Sigmoid colon (tissue), 7 donors: ENCODE data around the gene NCBP2L. TPM values are rescaled to one million over a fixed set of nuclear protein-coding genes. Genes with fewer than 3 reads are reported as not detected.

ENCODE experiments used
- DNase-seq: peaks from one replicate; pipeline ENCODE4 v3.0.0-alpha.2; 2019
- H3K27ac ChIP-seq, 4 donors: fragments of 200-600 bp; sonication (generic); one replicate each; pipeline ENCODE4 v1.5.1; 2016 to 2019; ENCODE audit warnings: mild to moderate bottlenecking in 1 of 4
- H3K27me3 ChIP-seq, 3 donors: fragments of 200-600 bp; sonication (generic); one replicate each; pipeline ENCODE4 v1.5.1; 2019; ENCODE audit warnings: mild to moderate bottlenecking in 1 of 3
- H3K36me3 ChIP-seq, 4 donors: fragments of 200-600 bp; sonication (generic); one replicate each; pipeline ENCODE4 v1.5.1; 2016 to 2019
- H3K4me1 ChIP-seq, 4 donors: fragments of 200-600 bp; sonication (generic); one replicate each; pipeline ENCODE4 v1.5.1; 2017 to 2019
- H3K4me3 ChIP-seq, 4 donors: fragments of 200-600 bp; sonication (generic); one replicate each; pipeline ENCODE4 v1.5.1; 2017 to 2019; ENCODE audit warnings: mild to moderate bottlenecking in 2 of 4, moderate library complexity in 1 of 4
- H3K9me3 ChIP-seq, 4 donors: fragments of 200-600 bp in 3 of 4; sonication (generic) in 3 of 4; one replicate each; pipeline versions ENCODE4 v1.5.1 to v1.6.1; 2013 to 2019
- CTCF ChIP-seq, 4 experiments: fragments of 450-650 bp in 3 of 4; fragments of 200-600 bp in 1 of 4; IDR thresholded peaks; one replicate each; pipeline ENCODE4 v1.5.1; 2016 to 2019; ENCODE audit warnings: antibody characterized with exemption in 4 of 4, mild to moderate bottlenecking in 3 of 4, moderate library complexity in 2 of 4
- EP300 ChIP-seq, 4 donors: sonication (generic); formaldehyde crosslinking; IDR thresholded peaks; one replicate each; pipeline ENCODE4 v1.6.1; 2017; ENCODE audit warnings: antibody characterized with exemption in 4 of 4
- POLR2A ChIP-seq, 2 donors: fragments of 450-650 bp; IDR thresholded peaks; one replicate each; pipeline ENCODE4 v1.6.1; 2016; ENCODE audit warnings: antibody characterized with exemption in 2 of 2, mild to moderate bottlenecking in 2 of 2, moderate library complexity in 2 of 2
- POLR2AphosphoS5 ChIP-seq, 4 donors: sonication (generic); formaldehyde crosslinking; IDR thresholded peaks; one replicate each; pipeline ENCODE4 v1.6.1; 2017; ENCODE audit warnings: antibody characterized with exemption in 4 of 4
- WGBS, 2 donors: extraction: QIAGEN DNeasy Blood & Tissue Kit; methylation state at CpG; one replicate each; pipeline ENCODE4 v1.1.7; 2013; 5-methylcytosine and 5-hydroxymethylcytosine counted together
- intact Hi-C: fragments of 100-400 bp; cut with DNase I; formaldehyde crosslinking; loops from one replicate; pipeline ENCODE4 v1.15.1; 2023
- polyA plus RNA-seq, 3 donors: library from polyadenylated mRNA; stranded (reverse); fragments of 200-250 nt; gene quantifications; one replicate each; pipeline ENCODE4 v1.2.3, GENCODE V29; 2013
- total RNA-seq, 4 donors: library from RNA; depleted of rRNA; stranded (reverse); fragments of >200 nt; gene quantifications; one replicate each; pipeline ENCODE4 v1.1.0, GENCODE V29; 2016
- donor health status: healthy with polysubstance abuse.
- donor health status: Bipolar disorder and iron deficiency.
- donor health status: healthy.

Gene NCBP2L
- total and polyA plus RNA-seq, 7 donors: not detected

DNA sequence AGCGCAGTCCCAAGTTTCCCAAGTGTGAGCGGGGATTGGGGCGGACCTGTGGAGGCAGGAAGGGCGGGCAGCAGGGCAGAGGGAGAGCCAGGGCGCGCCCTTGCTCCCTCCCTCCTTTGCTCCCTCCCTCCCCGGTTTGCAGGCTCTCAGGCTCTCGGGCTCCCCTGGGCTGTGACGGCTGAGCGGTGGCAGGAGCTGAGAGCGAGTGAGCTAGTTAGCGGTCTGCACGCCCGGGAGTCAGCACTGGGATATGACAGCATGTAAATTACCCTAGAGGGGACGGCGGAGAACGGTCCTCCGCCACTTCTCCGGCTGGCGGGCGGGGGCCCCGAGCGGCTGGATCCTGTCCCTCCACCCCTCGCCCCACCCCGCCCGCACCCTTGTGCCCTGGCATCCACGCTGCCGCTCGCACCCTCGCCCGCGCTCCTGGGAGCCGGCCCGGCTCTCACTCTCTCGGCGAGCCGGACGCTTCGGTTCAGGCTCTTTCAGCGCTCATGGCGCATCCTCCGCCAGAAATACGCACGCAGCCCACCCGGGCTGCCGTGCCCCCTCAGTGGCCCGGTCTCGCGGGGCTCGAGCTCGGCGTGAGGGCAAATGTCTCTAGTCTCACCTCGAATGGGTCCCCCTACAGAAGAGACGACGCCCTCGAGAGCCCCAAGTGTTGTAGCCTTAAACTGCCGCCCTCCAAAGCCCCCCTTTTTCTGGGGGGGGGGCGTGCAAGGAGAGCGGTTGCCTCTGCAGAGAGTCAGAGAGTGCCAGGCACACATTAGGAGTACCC lies 1.6 kb upstream of the NCBP2L start, which contains the start of gene TSC22D3:
Gene TSC22D3 (minus strand): TSS at position 54 of the 778 bp plus-strand sequence. CDS start 368 bp downstream, outside the sequence.
- peak within 1 kb of the TSS; percentile 83 to 87 (median 85) for H3K27ac ChIP-seq
- peaks cover 0 to 17% (median 4%) of the 10 kb centered on the region in 4 donors for H3K4me1 ChIP-seq
- no peaks in the 10 kb centered on the region for H3K9me3 ChIP-seq
- TF ChIP-seq POLR2AphosphoS5 (IDR thresholded peaks at IDR 0.05): peak; percentile 75 to 85 (median 79)
- TF ChIP-seq POLR2A (IDR thresholded peaks at IDR 0.05): peak in 1 of 2 donors; percentile 7
- no peak for TF ChIP-seq EP300 (IDR thresholded peaks at IDR 0.05)
- TF ChIP-seq CTCF (IDR thresholded peaks at IDR 0.05): no peak
- intact Hi-C loops: loop anchor here (1.0 to 5.0 kb wide), 2 partner anchors 58 to 119 kb away; no protein-coding TSS in a partner anchor
- no peaks in the 10 kb centered on the region for H3K27me3 ChIP-seq
- DNase-seq: peak; percentile 94
- 0% methylated on average over 57 to 59 of the region's 59 CpGs for WGBS, 2 donors
- H3K36me3 ChIP-seq: no peaks in the 10 kb centered on the region
- peak within 1 kb of the TSS; percentile 44 to 64 (median 54) for H3K4me3 ChIP-seq

- Histone ChIP-seq H3K27ac (peak overlapping the region; percentile 83 to 87 (median 85)), H3K36me3 (no peaks in the 10 kb centered on the region), H3K27me3 (no peaks in the 10 kb centered on the region), H3K9me3 (no peaks in the 10 kb centered on the region), H3K4me1 (peaks cover 0 to 17% (median 4%) of the 10 kb centered on the region in 4 donors), H3K4me3 (peak overlapping the region; percentile 44 to 64 (median 54))
- intact Hi-C loops: loop anchor here (1.0 to 5.0 kb wide), 3 partner anchors 59 to 120 kb away; no protein-coding TSS in a partner anchor
- DNase-seq: peak; percentile 93
- WGBS, 2 donors: 5% methylated on average over 20 of the region's 20 CpGs
- no peak for TF ChIP-seq POLR2A (IDR thresholded peaks at IDR 0.05)
- peak in 3 of 4 donors; percentile 24 to 56 (median 49) for TF ChIP-seq POLR2AphosphoS5 (IDR thresholded peaks at IDR 0.05)
- no peak for TF ChIP-seq EP300 (IDR thresholded peaks at IDR 0.05)
- TF ChIP-seq CTCF (IDR thresholded peaks at IDR 0.05): peak; percentile 39 to 75 (median 64)
These were observed 641 bp upstream of the NCBP2L start for GRCh38 chrX:107776649-107777535.

GRCh38 chrX:107780525-107780924 lies 3.0 kb downstream of the NCBP2L start:
- no peaks in the 10 kb centered on the region for H3K27me3 ChIP-seq
- TF ChIP-seq POLR2AphosphoS5 (IDR thresholded peaks at IDR 0.05) (no peak), EP300 (IDR thresholded peaks at IDR 0.05) (no peak), POLR2A (IDR thresholded peaks at IDR 0.05) (no peak), CTCF (IDR thresholded peaks at IDR 0.05) (no peak)
- no peaks in the 10 kb centered on the region for H3K36me3 ChIP-seq
- H3K4me3 ChIP-seq: no peak overlapping the region
- H3K27ac ChIP-seq: no peak overlapping the region
- intact Hi-C loops: no loop called here
- peaks cover 0 to 4% (median 2%) of the 10 kb centered on the region in 4 donors for H3K4me1 ChIP-seq
- no peak for DNase-seq
- 95 to 96% methylated on average over 9 of the region's 9 CpGs for WGBS, 2 donors
- no peaks in the 10 kb centered on the region for H3K9me3 ChIP-seq

- Histone ChIP-seq H3K36me3 (no peaks in the 10 kb centered on the region), H3K4me3 (no peak overlapping the region), H3K27me3 (no peaks in the 10 kb centered on the region), H3K4me1 (peaks cover 0 to 6% (median 0%) of the 10 kb centered on the region in 4 donors), H3K9me3 (no peaks in the 10 kb centered on the region), H3K27ac (peak overlapping the region; percentile 12 to 53 (median 33))
- intact Hi-C loops: no loop called here
- no peak for TF ChIP-seq CTCF (IDR thresholded peaks at IDR 0.05)
- no peak for TF ChIP-seq EP300 (IDR thresholded peaks at IDR 0.05)
- peak in 1 of 4 donors; percentile 8 for TF ChIP-seq POLR2AphosphoS5 (IDR thresholded peaks at IDR 0.05)
- no peak for DNase-seq
- 60 to 85% methylated on average over 1 of the region's 1 CpG for WGBS, 2 donors
These were observed 10.3 kb downstream of the NCBP2L start for GRCh38 chrX:107787827-107788226.
